Hepatocyte (in vitro differentiated cells): ENCODE measurements around the gene PDK2.

Source experiments
- CTCF ChIP-seq: fragments of 200-600 bp; sonication (generic); IDR thresholded peaks from 2 replicates; pipeline ENCODE4 v1.5.1; 2016; ENCODE audit warnings: antibody characterized with exemption, mild to moderate bottlenecking; ENCODE audit not compliant: poor library complexity
- EZH2 ChIP-seq: fragments of 200-600 bp; sonication (generic); IDR thresholded peaks from 2 replicates; pipeline ENCODE4 v1.6.1; 2016; ENCODE audit warnings: antibody characterized with exemption, mild to moderate bottlenecking, borderline replicate concordance
- EZH2phosphoT487 ChIP-seq: fragments of 200-600 bp; sonication (generic); IDR thresholded peaks from one replicate; pipeline ENCODE4 v1.6.1; 2018; ENCODE audit warnings: antibody characterized with exemption, mild to moderate bottlenecking, low read depth, moderate library complexity; ENCODE audit not compliant: unreplicated experiment, severe bottlenecking

- no peak for TF ChIP-seq CTCF
- TF ChIP-seq EZH2 = no peak
- no peak for TF ChIP-seq EZH2phosphoT487
Measured at GRCh38 chr17:50132104-50132794, 37.1 kb downstream of the PDK2 start.
